ENCODE data around the gene TLR9.

GRCh38 chr3:52181543-52181942, 43.9 kb downstream of the TLR9 start:
- TF ChIP-seq PKNOX1 (IDR thresholded peaks at IDR 0.05) (no peak), ELF4 (IDR thresholded peaks at IDR 0.05) (no peak), FOXK2 (IDR thresholded peaks at IDR 0.05) (no peak), BHLHE40 (IDR thresholded peaks at IDR 0.05; ENCODE audit: borderline replicate concordance) (no peak), SP1 (IDR thresholded peaks at IDR 0.05) (no peak), SUZ12 (IDR thresholded peaks at IDR 0.05) (no peak), FOXA1 (IDR thresholded peaks at IDR 0.05) (no peak), HDGF (IDR thresholded peaks at IDR 0.05; ENCODE audit: borderline replicate concordance) (no peak), ZNF384 (IDR thresholded peaks at IDR 0.05) (no peak), CTBP1 (IDR thresholded peaks at IDR 0.05; ENCODE audit: borderline replicate concordance) (no peak), FOXM1 (IDR thresholded peaks at IDR 0.05; ENCODE audit: borderline replicate concordance) (no peak), LEF1 (IDR thresholded peaks at IDR 0.05; ENCODE audit: borderline replicate concordance) (no peak), TARDBP (IDR thresholded peaks at IDR 0.05) (no peak)

All from HEK293T (cell line).